ENCODE data around the gene ABHD10. TPM values are rescaled to one million over a fixed set of nuclear protein-coding genes. Genes with fewer than 3 reads are reported as not detected.

ABHD10 gene
- total RNA-seq, 1 experiment from 2014 or later, result 39.9 TPM

DNA sequence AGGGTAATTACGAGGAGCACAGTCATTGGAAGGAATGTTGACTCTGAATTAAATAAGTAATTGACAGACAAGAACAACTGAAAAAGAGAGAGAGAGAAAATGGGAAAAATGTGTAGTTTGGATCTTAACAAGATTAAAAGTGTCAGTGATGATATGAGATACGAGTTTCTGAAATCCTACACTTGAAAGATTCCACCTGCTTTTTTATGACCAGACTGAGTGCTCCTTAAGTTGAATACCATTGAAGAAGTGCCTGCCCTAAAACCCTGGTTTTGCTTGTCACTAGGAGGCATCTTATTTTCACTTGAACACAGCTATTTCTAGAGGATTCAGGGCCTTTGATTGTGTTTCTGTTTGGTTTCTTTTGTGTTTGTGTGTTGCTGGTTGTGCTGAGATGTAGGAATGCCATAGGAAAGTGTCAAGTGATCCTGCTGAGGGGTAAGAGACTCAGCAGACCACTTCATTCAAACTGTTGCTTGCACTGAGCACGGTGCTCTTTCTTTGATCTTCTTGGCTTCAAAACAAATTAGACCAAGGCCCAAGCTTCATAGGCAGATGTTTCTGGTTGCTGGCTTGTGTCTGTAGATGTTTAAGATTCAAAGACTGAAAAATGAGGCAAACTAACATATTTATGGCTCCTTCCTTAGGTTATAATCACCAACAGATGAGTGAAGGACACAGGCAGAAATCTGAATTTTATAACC lies 17.2 kb upstream of the ABHD10 start:
- DNase-seq (ENCODE audit: low spot score), result no peak
- in situ Hi-C loops (cut with HindIII; ENCODE audit: low sequenced_read_pairs), result loop anchor here (10.0 kb wide), 1 partner anchor 247 kb away; no protein-coding TSS in a partner anchor

DNA sequence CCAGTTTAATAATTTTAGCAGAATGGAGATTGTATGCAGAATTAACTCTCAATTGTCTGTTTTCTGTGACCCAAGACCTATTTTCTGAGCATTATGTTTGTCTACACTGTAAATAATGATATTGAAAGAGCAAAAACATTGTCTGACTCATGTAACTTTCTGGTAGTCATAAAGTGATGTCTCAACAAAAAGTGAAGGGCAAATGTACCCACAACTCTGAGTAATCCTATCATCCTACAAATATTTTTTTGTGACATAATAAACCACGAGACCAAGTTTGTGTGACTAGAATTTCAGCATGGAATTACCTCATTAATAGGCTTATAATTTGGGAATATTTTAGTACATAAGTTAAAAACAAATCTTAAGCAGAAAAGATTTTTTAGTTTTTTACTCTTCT lies 15.4 kb upstream of the ABHD10 start:
- no peak for DNase-seq (ENCODE audit: low spot score)
- in situ Hi-C loops (cut with HindIII; ENCODE audit: low sequenced_read_pairs), result loop anchor here (10.0 kb wide), 1 partner anchor 249 kb away; no protein-coding TSS in a partner anchor

DNA sequence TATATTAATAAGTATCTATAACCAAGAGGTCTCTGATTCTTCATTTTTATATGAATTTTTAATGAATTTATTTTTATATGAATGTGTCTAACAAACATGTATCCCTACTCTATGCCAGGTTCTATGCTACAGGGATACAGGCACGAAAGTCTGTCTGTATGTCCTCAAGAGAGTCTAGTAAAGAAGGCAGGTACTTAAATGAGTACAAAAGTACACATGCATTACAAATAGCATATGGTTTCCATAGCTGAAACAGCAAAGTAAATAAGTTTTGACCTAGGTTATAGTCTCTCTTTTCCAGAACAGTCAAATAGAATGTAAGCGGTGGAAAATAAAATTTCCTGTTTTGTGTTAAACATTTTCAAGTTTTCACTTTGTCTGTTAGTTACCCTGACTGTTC lies 13.3 kb upstream of the ABHD10 start:
- in situ Hi-C loops (cut with HindIII; ENCODE audit: low sequenced_read_pairs), result loop anchor here (10.0 kb wide), 1 partner anchor 251 kb away; no protein-coding TSS in a partner anchor
- DNase-seq (ENCODE audit: low spot score), result no peak

DNA sequence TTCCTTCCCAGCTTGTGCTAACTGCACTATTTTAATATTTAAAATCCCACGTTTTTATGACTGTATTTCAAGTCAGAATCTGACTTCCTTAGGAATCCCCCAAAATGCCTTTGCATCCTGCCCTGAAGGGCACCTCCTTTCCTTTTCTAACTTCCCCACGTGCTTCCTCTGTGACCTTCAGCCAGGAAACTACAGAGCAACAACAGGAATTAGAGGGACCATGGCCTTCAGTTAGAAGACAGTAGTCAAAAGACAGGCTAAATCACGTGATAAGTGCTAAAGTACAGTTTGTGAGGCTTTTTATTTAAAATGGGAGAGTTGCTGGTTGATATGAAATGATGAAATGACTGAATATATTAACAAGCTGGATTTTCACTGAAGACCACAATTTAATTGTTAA lies 11.8 kb upstream of the ABHD10 start:
- in situ Hi-C loops (cut with HindIII; ENCODE audit: low sequenced_read_pairs), result loop anchor here (10.0 kb wide), 1 partner anchor 252 kb away; no protein-coding TSS in a partner anchor
- DNase-seq (ENCODE audit: low spot score), result no peak

DNA sequence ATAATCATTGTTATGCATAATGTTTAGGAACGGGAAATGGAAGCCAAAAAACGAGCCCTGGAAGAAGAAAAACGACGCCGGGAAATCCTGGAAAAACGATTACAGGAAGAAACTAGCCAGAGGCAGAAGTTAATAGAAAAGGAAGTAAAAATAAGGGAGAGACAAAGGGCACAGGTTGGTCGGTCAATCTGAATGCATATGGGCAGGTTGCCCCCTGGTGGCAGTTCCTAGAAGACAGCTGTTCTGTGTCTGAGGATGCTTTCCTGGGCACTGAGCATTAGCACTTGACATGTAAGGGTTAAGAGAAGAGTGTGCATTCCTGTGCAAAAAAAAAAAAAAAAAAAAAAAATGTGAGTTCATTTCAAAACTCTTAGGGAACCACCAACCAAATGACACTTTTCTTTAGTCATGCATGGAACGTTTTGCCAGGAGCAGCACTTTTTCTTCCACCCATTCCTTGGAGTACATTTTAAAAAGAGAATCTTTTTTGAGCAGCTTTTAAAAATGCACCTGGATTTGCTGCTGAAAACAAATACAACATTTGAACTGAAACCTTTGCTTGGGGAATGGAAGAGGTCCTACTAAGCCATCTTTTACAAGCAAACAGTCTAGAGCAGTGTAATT lies 11.1 kb upstream of the ABHD10 start:
- peak; percentile 82 for DNase-seq (ENCODE audit: low spot score)
- in situ Hi-C loops (cut with HindIII; ENCODE audit: low sequenced_read_pairs), result loop anchor here (10.0 kb wide), 1 partner anchor 253 kb away; no protein-coding TSS in a partner anchor

DNA sequence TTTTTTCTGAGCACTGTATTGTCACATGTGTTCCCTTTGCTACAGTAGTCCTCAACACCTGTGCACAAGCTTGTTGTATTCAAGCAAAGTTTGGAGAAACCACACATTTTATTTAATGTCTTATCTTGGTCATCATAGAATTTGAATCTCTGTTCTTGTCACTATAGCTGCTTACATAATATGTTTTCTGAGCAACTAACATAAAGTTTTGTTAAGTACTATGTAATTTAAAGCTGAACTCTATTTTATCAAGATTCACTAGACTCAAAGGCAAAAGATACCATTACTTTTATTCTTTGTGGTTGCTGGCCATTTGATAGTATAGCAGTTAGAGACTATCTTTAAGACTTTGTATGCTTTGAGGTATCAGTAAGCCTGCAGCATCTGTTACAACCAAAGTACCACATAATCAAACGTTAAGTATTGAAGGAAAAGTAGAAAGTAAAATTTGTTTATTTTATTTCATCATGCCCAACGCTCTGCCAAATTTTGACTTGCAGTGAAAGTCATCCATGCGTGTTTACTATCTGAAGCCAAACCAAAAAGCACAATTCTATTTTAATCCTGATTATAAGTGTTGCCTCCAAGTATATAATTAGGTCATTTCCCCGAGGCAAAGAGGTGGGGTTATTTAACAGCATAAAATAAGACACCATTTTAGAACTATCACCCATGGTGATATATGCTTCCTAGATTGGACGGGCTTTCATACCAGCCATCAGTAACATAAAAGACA lies 10.3 kb upstream of the ABHD10 start:
- in situ Hi-C loops (cut with HindIII; ENCODE audit: low sequenced_read_pairs), result loop anchor here (10.0 kb wide), 1 partner anchor 254 kb away; no protein-coding TSS in a partner anchor
- DNase-seq (ENCODE audit: low spot score), result no peak

DNA sequence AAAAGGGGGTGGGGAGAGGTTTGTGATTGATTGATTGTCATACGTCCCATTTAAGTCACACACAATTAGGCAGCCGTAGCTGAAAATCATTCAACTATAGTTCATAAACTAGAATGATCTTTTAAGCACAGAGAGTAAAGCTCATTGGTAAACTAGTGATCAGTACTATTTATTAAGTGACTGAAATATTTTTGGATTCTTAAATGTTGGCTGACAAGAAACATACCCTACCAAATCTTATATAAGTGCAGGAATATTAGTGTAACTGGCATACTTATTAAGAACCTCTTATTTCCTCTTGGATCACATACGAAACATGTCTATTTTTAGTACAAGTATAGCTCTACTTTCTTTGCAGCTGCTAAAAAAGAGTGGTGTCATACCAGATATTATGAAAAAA lies 8.4 kb upstream of the ABHD10 start:
- in situ Hi-C loops (cut with HindIII; ENCODE audit: low sequenced_read_pairs), result no loop called here
- DNase-seq (ENCODE audit: low spot score), result no peak

DNA sequence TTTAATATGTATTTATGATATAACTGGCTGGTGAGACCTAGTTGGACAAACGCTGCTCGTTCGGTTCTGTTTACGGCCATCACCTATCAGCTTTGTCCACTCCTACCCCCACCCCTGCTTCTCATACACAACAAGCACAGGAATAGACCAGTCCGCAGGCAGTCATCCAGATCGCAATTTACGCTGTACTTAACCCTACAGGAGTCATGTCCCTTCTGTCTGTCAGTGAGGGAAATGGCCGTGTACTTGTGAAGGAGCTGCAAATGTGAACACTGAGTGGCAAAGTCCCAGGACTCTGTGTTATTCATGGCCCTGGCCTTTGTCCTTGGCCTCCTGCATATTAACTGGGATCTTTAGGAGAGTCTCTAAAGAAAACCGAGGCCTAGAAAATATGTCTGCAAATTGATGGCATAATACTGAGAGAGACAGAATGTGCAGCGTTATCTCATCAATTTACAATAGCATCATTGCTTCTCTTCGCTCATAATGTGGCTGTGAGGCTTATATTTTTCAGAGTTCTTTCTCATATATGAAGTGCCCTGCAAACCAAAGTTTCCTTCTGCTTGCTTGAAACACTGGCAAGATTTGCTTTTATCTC lies 7.2 kb upstream of the ABHD10 start:
- in situ Hi-C loops (cut with HindIII; ENCODE audit: low sequenced_read_pairs), result no loop called here
- peak; percentile 41 for DNase-seq (ENCODE audit: low spot score)

DNA sequence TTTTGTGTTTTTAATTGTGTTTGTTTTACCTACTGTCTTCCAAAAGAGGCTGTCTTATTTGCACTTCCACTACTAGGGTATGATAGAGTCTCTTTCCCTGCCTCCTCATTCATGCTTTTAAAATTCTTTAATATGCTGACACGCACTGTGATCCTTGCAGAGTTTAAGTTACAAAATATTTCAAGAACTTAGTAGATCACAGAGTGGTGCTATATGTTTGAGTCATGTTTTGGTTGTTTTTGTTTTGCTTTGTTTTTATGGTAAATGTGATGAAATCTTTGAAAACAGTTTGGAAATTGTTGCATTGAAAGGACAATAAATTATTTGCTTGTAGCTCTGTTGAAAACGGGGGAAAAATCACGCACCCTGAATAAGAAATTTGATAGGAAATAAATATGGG lies 5.9 kb upstream of the ABHD10 start:
- no peak for DNase-seq (ENCODE audit: low spot score)
- in situ Hi-C loops (cut with HindIII; ENCODE audit: low sequenced_read_pairs), result no loop called here

DNA sequence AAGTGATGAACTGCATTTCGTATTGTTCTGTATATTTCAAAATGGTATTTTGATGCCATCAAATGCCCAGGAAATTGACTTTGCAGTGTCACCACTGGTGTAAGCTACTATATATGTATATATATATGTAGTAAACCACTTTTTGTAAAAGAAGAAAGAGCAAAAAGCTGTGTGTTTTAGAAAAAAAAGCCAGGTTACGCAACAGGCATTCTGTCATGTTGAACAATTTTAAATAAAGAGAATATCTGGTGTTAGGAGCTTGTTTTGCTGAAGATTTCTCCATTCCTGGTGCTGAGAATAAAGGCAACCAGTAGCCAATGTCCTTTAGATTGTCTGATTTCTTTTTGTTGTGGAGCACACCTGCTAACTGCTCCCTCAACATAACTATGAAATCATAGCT lies 3.7 kb upstream of the ABHD10 start:
- DNase-seq (ENCODE audit: low spot score), result no peak
- in situ Hi-C loops (cut with HindIII; ENCODE audit: low sequenced_read_pairs), result no loop called here

DNA sequence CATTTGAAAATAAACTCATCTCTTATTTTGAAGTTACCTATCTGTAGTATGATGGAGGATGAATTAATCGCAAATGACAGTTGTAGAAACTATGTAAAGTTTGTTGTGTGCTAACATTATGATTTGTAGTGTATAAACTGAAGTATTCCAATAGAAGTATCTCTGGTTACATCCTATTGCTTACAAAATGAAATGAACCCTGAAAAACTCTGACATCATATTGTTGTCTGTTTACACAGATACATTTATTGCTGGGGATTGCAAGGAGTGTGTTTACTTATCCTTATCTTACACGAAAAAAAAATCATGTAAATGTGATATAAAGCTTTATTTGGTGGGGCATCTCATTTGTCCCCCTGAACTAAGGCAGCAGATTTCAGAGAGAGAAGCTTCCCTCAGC lies 2.6 kb upstream of the ABHD10 start:
- in situ Hi-C loops (cut with HindIII; ENCODE audit: low sequenced_read_pairs), result no loop called here
- no peak for DNase-seq (ENCODE audit: low spot score)

DNA sequence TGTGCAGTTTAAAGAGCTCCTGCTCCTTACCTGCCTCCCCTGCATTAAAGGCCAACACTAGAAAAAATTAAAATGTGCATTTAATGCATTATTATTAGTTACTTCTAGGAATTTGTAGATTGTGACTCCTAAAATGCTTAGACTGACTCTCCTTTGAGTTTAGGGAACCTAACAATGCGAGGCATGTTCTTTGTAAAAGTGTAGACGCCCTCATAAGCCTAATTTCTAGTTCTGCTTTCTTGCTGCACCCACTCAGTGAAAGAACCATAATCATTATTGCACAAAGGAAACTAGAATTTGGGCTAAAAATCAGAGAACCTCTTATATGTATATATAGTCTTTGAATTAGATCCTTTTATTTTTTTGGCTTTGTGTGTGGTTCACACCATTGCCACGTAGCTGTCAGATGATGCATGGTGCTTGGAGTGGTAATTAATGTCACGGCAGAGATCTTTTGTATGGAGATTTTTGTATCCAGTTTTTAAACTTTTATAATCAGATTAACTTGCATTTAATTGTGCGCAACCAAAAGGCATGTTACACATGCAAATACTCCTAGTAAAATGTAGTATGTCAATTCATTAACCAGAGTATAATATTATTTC lies 710 bp downstream of the ABHD10 start:
- no peak for DNase-seq (ENCODE audit: low spot score)
- in situ Hi-C loops (cut with HindIII; ENCODE audit: low sequenced_read_pairs), result no loop called here

DNA sequence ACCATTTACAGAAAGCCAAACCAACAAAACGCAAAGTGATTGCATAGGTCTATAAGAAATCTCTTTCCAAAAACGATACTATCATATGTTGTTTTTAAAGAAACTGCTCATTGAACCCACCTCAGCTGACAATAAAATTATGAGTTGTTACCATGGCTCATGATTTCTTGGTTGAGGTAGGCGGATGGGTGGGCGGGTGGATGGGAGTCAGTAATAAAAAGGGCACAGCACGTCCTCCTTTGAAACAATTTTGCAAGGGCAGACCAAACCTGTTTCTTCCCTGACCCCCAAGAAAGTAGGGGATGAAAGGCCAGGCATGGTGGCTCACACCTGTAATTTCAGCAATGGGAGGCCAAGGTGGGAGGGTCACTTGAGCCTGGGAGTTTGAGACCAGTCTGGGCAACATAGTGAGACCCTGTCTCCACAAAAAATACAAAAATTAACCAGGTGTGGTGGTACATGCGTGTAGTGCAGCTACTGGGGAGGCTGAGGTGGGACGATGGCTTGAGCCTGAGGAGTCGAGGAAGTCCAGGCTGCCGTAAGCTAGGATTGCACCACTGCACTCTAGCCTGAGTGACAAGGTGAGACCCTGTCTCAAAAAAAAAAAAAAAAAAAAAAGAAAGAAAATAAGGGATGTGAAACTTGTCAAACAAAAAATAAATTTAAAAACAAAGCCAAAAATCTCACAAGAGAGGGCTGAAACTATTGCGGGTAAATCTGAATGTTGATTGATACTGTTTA lies 2.1 kb downstream of the ABHD10 start:
- in situ Hi-C loops (cut with HindIII; ENCODE audit: low sequenced_read_pairs), result no loop called here
- no peak for DNase-seq (ENCODE audit: low spot score)

DNA sequence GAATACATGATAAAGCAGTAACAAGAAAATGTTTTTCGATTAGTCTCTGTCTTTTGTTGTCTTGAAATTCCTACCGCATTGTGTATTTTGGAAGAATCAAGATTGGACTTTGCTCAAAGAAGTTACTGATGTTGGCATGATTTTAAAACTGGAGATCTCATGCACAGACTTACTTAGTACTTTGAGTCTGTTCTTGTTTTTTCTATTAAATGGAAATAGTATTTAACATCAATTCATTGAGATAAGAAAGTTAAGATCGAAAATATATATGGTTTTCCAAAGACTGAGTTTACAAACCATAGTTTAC lies 2.6 kb downstream of the ABHD10 start:
- in situ Hi-C loops (cut with HindIII; ENCODE audit: low sequenced_read_pairs), result no loop called here
- DNase-seq (ENCODE audit: low spot score), result no peak

DNA sequence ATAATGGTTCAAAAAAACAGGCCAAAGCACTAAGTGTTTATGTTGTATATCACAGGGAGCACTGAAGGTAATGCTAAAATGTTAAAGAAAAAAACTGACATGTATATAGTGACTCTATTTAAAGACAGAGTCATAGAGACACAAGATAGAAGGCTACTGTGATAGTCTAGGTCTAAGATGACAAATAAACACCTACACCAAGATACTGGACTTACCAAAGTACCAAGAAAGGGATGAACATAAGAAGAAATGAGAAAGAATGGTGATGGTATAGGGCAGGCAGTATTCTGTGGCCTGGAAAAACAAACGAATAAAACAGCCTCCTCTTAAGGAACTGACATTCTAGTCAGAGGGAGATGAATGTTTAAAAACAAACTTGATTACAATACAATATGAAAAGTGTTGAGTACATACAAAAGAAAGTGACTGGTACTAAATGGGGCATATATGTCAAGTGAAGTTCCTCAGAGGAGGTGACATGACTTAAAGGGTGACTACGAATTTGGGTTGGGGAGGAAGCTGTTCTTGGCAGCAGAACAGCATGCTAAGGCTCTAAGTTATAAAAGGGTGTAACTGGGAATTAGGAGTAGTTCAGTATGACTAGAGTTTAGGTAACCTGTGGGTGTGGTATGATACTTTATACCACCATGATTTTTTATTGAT lies 5.9 kb downstream of the ABHD10 start:
- in situ Hi-C loops (cut with HindIII; ENCODE audit: low sequenced_read_pairs), result no loop called here
- DNase-seq (ENCODE audit: low spot score), result no peak

DNA sequence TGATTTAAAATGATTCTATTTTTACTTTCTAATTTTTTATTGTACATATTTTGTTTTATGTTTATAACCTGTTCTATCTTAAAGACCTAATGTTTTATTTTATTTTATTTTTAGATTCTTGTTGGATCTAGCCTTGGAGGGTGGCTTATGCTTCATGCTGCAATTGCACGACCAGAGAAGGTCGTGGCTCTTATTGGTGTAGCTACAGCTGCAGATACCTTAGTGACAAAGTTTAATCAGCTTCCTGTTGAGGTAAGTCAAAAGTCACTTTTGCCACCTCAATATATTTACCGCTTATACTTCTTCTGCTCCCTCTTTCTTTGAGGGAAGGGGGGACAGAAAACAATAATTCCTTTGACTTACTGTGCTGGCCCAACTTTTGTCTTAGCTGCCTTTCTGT lies 8.0 kb downstream of the ABHD10 start:
- no peak for DNase-seq (ENCODE audit: low spot score)
- in situ Hi-C loops (cut with HindIII; ENCODE audit: low sequenced_read_pairs), result no loop called here

DNA sequence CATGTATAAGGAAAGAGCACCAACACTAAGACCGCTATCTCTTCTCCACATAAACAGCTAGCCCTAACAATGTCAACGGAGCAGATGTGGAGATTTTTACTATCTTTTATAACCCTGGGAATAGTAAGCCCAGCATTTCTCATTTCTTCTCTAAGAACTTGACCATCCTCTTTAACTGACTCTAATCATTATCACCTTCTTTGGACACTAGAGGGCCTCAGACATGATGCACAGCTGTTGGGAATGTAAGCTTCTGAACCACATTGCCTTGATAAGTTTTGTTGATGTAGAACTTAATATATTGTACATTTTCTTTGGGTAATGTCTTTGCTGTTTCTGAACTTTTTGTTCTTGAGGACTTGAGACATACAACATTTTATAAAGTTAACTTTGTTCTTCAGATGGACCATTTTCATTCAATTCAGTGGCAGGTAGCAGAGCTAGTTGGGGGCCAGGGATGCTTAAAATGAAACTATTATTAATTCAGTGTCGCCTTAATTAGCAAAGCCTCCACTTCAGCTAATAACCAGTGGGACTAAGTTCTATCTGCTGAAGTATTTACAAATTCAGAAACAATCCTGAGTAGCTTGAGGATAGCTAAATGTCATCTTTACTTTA lies 10.3 kb downstream of the ABHD10 start:
- in situ Hi-C loops (cut with HindIII; ENCODE audit: low sequenced_read_pairs), result no loop called here
- DNase-seq (ENCODE audit: low spot score), result peak; percentile 83

DNA sequence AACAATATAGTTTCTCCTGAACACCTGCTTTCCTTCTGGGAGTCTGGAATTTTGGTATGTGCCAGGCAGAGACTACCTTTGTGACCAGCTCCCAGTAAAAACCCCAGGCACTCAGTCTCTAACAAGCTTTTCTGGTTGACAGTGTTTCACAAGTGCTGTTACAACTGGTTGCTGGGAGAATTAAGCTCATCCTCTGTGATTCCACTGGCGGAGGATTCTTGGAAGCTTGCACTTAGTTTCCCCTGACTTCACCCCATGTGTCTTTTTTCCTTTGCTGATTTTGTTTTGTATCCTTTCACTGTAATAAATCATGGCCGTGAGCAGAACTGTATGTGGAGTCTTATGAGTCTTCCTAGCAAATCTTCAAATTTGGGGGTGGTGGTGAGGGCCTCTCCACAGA lies 14.2 kb downstream of the ABHD10 start:
- in situ Hi-C loops (cut with HindIII; ENCODE audit: low sequenced_read_pairs), result no loop called here
- DNase-seq (ENCODE audit: low spot score), result no peak
